Tibial artery (tissue), 4 donors: ENCODE measurements around the gene PARD3B.

Experiments used
- DNase-seq, 2 donors: peaks; one replicate each; pipeline ENCODE4 v3.0.0-alpha.2; 2019
- H3K27ac ChIP-seq, 2 donors: fragments of 200-600 bp; sonication (generic) in 1 of 2; 1 replicate in 1 of 2; 2 replicates in 1 of 2; pipeline ENCODE4 v1.5.1; 2018 to 2019; ENCODE audit warnings: mild to moderate bottlenecking in 1 of 2
- H3K27me3 ChIP-seq, 2 donors: fragments of 200-600 bp; sonication (generic) in 1 of 2; one replicate each; pipeline versions ENCODE4 v1.5.1 to v1.6.0; 2016 to 2019
- H3K36me3 ChIP-seq, 3 donors: fragments of 200-600 bp; sonication (generic) in 2 of 3; one replicate each; pipeline ENCODE4 v1.5.1; 2016 to 2019; ENCODE audit warnings: mild to moderate bottlenecking in 2 of 3
- H3K4me1 ChIP-seq, 4 donors: fragments of 200-600 bp; sonication (generic) in 2 of 4; 1 replicate in 3 of 4; 2 replicates in 1 of 4; pipeline ENCODE4 v1.5.1; 2016 to 2019
- H3K4me3 ChIP-seq, 2 donors: fragments of 200-600 bp; sonication (generic) in 1 of 2; 1 replicate in 1 of 2; 2 replicates in 1 of 2; pipeline ENCODE4 v1.5.1; 2018 to 2019; ENCODE audit warnings: mild to moderate bottlenecking in 2 of 2
- H3K9me3 ChIP-seq, 3 donors: fragments of 200-600 bp; sonication (generic) in 1 of 3; one replicate each; pipeline ENCODE4 v1.5.1; 2016 to 2019
- CTCF ChIP-seq, 2 experiments: fragments of 200-600 bp in 1 of 2; fragments of 450-650 bp in 1 of 2; IDR thresholded peaks; one replicate each; pipeline ENCODE4 v1.5.1; 2017 to 2019; ENCODE audit warnings: antibody characterized with exemption in 2 of 2, mild to moderate bottlenecking in 1 of 2, moderate library complexity in 1 of 2
- intact Hi-C: fragments of 100-400 bp; cut with DNase I; formaldehyde crosslinking; loops from one replicate; pipeline ENCODE4 v1.15.0; 2023; ENCODE audit warnings: low total_unique reads

Gene PARD3B

GRCh38 chr2:204885747-204886146 lies 340.5 kb downstream of the PARD3B start:
- H3K36me3 ChIP-seq: no peaks in the 10 kb centered on the region
- no peaks in the 10 kb centered on the region for H3K9me3 ChIP-seq
- H3K27me3 ChIP-seq: no peaks in the 10 kb centered on the region
- intact Hi-C loops: no loop called here
- no peak for TF ChIP-seq CTCF (IDR thresholded peaks at IDR 0.05)
- H3K27ac ChIP-seq: no peak overlapping the region
- no peaks in the 10 kb centered on the region for H3K4me1 ChIP-seq
- DNase-seq: no peak
- no peak overlapping the region for H3K4me3 ChIP-seq

GRCh38 chr2:204886713-204887112 lies 341.4 kb downstream of the PARD3B start:
- Histone ChIP-seq H3K4me3 (no peak overlapping the region), H3K9me3 (no peaks in the 10 kb centered on the region), H3K4me1 (no peaks in the 10 kb centered on the region), H3K27me3 (no peaks in the 10 kb centered on the region), H3K36me3 (no peaks in the 10 kb centered on the region), H3K27ac (no peak overlapping the region)
- TF ChIP-seq CTCF (IDR thresholded peaks at IDR 0.05): no peak
- intact Hi-C loops: no loop called here
- no peak for DNase-seq

GRCh38 chr2:204888222-204888621 lies 342.9 kb downstream of the PARD3B start:
- intact Hi-C loops: no loop called here
- H3K4me3 ChIP-seq: no peak overlapping the region
- H3K27ac ChIP-seq: no peak overlapping the region
- H3K4me1 ChIP-seq: peaks cover 0 to 2% (median 0%) of the 10 kb centered on the region in 4 donors
- H3K36me3 ChIP-seq: no peaks in the 10 kb centered on the region
- H3K9me3 ChIP-seq: no peaks in the 10 kb centered on the region
- H3K27me3 ChIP-seq: no peaks in the 10 kb centered on the region
- TF ChIP-seq CTCF (IDR thresholded peaks at IDR 0.05): no peak
- DNase-seq: no peak

- TF ChIP-seq CTCF (IDR thresholded peaks at IDR 0.05): no peak
- Histone ChIP-seq H3K27me3 (no peaks in the 10 kb centered on the region), H3K36me3 (no peaks in the 10 kb centered on the region), H3K4me1 (peaks cover 0 to 5% (median 0%) of the 10 kb centered on the region in 4 donors), H3K9me3 (no peaks in the 10 kb centered on the region), H3K27ac (no peak overlapping the region), H3K4me3 (no peak overlapping the region)
- intact Hi-C loops: no loop called here
- no peak for DNase-seq
These were observed 345.4 kb downstream of the PARD3B start for GRCh38 chr2:204890680-204891079.

GRCh38 chr2:204891739-204892138 lies 346.5 kb downstream of the PARD3B start:
- Histone ChIP-seq H3K9me3 (no peaks in the 10 kb centered on the region), H3K27me3 (no peaks in the 10 kb centered on the region), H3K27ac (no peak overlapping the region), H3K4me1 (peaks cover 0 to 5% (median 0%) of the 10 kb centered on the region in 4 donors), H3K36me3 (no peaks in the 10 kb centered on the region), H3K4me3 (no peak overlapping the region)
- intact Hi-C loops: no loop called here
- no peak for TF ChIP-seq CTCF (IDR thresholded peaks at IDR 0.05)
- DNase-seq: no peak
